Measurements from ENCODE around the gene VSIR. TPM values are rescaled to one million over a fixed set of nuclear protein-coding genes. Genes with fewer than 3 reads are reported as not detected.

VSIR gene
- total RNA-seq, 1 donor from 2014 or later: 8.6 TPM

DNA sequence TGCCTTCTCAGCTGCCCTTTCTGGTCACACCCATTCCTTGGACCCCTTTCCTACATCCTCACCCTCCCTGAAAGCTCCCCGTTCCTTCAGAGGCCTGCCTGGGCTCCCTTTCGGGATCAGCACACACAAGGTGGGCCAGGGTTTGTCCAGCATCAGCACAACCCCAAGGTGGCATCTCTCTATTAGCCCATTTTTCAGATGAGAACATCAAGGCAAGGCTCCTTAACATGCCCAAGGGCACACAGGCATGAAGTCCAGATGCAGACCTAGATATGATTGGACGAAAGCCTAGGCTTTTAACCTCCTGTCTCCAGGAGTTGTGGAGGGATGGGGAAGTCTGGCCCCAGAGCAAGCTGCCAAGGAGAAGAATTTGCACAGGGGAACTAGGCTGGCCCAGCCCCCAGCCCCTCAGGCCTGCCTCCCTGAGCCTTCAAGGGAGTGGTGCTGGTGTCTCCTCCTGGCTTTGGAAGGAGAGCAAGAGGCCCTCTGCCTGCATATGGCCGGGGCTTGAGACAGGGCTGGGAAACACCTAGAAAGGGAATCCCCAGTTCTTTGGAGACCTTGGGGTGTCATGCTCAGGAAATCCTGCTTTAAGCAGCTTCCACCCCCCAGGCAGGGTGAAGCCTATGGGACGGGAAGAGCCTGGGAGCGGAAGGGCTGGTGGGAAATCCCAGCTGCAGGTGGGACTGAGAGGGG is 9.0 kb upstream of the VSIR start:
- H3K4me3 ChIP-seq (ENCODE audit: low read depth, low read length): no peak overlapping the region
- DNase-seq (ENCODE audit: low read depth): no peak
- TF ChIP-seq, protein P1, sequence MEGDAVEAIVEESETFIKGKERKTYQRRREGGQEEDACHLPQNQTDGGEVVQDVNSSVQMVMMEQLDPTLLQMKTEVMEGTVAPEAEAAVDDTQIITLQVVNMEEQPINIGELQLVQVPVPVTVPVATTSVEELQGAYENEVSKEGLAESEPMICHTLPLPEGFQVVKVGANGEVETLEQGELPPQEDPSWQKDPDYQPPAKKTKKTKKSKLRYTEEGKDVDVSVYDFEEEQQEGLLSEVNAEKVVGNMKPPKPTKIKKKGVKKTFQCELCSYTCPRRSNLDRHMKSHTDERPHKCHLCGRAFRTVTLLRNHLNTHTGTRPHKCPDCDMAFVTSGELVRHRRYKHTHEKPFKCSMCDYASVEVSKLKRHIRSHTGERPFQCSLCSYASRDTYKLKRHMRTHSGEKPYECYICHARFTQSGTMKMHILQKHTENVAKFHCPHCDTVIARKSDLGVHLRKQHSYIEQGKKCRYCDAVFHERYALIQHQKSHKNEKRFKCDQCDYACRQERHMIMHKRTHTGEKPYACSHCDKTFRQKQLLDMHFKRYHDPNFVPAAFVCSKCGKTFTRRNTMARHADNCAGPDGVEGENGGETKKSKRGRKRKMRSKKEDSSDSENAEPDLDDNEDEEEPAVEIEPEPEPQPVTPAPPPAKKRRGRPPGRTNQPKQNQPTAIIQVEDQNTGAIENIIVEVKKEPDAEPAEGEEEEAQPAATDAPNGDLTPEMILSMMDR (conservative IDR thresholded peaks at IDR 0.05; ENCODE audit: low read depth, low read length): no peak

GRCh38 chr10:71780719-71781118 is 7.4 kb upstream of the VSIR start:
- TF ChIP-seq, protein P1 (conservative IDR thresholded peaks at IDR 0.05; ENCODE audit: low read depth, low read length): peak; percentile 10
- no peak overlapping the region for H3K4me3 ChIP-seq (ENCODE audit: low read depth, low read length)
- DNase-seq (ENCODE audit: low read depth): no peak

GRCh38 chr10:71780156-71780555 is 6.8 kb upstream of the VSIR start:
- peak; percentile 64 for DNase-seq (ENCODE audit: low read depth)
- no peak overlapping the region for H3K4me3 ChIP-seq (ENCODE audit: low read depth, low read length)
- TF ChIP-seq, protein P1 (conservative IDR thresholded peaks at IDR 0.05; ENCODE audit: low read depth, low read length): no peak

DNA sequence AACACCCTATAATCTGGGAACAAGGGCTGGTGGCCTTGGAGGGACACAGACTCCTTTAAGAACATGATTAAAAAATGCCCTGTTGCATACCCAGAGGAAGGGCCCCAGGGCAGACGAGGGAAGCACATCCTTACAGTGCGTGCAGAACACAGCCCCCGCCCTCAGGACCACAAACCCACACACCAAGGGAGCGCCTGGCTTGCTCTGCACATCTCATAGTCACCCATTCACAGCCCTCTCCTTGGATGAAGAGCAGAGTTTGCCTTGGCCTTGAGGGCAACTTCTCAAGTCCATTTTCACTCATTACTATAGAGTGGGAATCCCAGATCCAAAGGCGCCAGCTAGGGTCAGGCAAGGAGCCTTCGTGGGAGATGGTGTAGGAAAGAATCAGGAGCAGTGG is 6.3 kb upstream of the VSIR start:
- TF ChIP-seq, protein P1 (conservative IDR thresholded peaks at IDR 0.05; ENCODE audit: low read depth, low read length): no peak
- DNase-seq (ENCODE audit: low read depth): no peak
- H3K4me3 ChIP-seq (ENCODE audit: low read depth, low read length): no peak overlapping the region

GRCh38 chr10:71778071-71778825 is 4.9 kb upstream of the VSIR start:
- TF ChIP-seq, protein P1 (conservative IDR thresholded peaks at IDR 0.05; ENCODE audit: low read depth, low read length): no peak
- H3K4me3 ChIP-seq (ENCODE audit: low read depth, low read length): no peak overlapping the region
- DNase-seq (ENCODE audit: low read depth): no peak

DNA sequence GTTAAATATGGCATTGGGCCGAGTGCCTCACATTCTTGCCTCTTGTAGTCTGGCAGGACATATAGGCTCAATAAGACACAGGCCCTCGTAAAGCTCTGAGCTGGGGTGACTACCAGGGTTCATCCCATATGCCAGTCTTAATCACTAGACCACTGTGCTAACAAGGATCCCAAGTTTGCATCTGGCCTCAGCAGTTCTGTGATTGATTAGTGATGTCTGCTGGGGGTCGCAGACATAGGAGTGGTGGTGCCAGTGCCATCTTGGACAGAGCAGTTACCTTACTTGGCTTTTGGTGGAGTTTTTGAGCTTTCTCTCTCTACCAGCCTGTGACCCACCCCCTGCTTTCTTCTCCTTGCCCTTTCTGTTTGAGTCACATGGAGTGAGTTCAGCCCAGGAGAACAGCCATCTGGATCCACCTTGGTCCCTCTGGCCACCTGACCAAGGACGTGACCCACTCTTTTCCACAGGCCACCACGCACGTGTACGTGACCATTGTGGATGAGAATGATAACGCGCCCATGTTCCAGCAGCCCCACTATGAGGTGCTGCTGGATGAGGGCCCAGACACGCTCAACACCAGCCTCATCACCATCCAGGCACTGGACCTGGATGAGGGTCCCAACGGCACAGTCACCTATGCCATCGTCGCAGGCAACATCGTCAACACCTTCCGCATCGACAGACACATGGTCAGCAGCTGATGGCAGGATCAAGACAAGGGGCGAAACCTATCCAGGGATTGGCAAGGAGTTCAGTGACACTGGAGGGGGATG is 4.1 kb upstream of the VSIR start:
- TF ChIP-seq, protein P1 (conservative IDR thresholded peaks at IDR 0.05; ENCODE audit: low read depth, low read length): no peak
- DNase-seq (ENCODE audit: low read depth): no peak
- no peak overlapping the region for H3K4me3 ChIP-seq (ENCODE audit: low read depth, low read length)

All from epithelial cell of proximal tubule (primary cell).